Heart right ventricle (tissue), 16 donors: Measurements from ENCODE around the gene PIAS2. TPM values are rescaled to one million over a fixed set of nuclear protein-coding genes. Genes with fewer than 3 reads are reported as not detected.

Experiments used
- ATAC-seq, 8 donors: fragments of 200-7000 bp; cut with Tn5 transposase; one replicate each; pipeline ENCODE4 v1.9.1; 2020; ENCODE audit warnings: mild to moderate bottlenecking in 8 of 8, moderate library complexity in 8 of 8, moderate number of reproducible peaks in 1 of 8
- DNase-seq, 2 donors: peaks; one replicate each; pipeline ENCODE4 v3.0.0-alpha.2; 2020
- H3K27ac ChIP-seq, 10 donors: fragments of 200-600 bp; sonication (generic) in 2 of 10; one replicate each; pipeline versions ENCODE4 v1.5.0 to v1.8.0; 2020 to 2022; ENCODE audit warnings: mild to moderate bottlenecking in 3 of 10
- H3K27me3 ChIP-seq, 7 donors: fragments of 200-600 bp; one replicate each; pipeline ENCODE4 v1.8.0; 2021 to 2022; ENCODE audit warnings: mild to moderate bottlenecking in 2 of 7
- H3K36me3 ChIP-seq, 9 donors: fragments of 200-600 bp; sonication (generic) in 1 of 9; one replicate each; pipeline versions ENCODE4 v1.5.0 to v1.8.0; 2020 to 2022; ENCODE audit warnings: mild to moderate bottlenecking in 2 of 9
- H3K4me1 ChIP-seq, 9 donors: fragments of 200-600 bp; sonication (generic) in 1 of 9; one replicate each; pipeline versions ENCODE4 v1.5.0 to v1.8.0; 2020 to 2022; ENCODE audit warnings: mild to moderate bottlenecking in 4 of 9
- H3K4me3 ChIP-seq, 10 donors: fragments of 200-600 bp; sonication (generic) in 2 of 10; one replicate each; pipeline versions ENCODE4 v1.5.0 to v1.8.0; 2020 to 2022; ENCODE audit warnings: mild to moderate bottlenecking in 7 of 10, moderate library complexity in 2 of 10
- H3K9me3 ChIP-seq, 11 donors: fragments of 200-600 bp in 10 of 11; sonication (generic) in 2 of 11; one replicate each; pipeline versions ENCODE4 v1.5.0 to v1.8.0; 2013 to 2022; ENCODE audit warnings: mild to moderate bottlenecking in 2 of 11, control low read depth in 1 of 11, moderate library complexity in 1 of 11
- CTCF ChIP-seq, 9 donors: fragments of 200-600 bp; sonication (generic) in 2 of 9; IDR thresholded peaks; one replicate each; pipeline versions ENCODE4 v1.5.0 to v1.8.0; 2021 to 2022; ENCODE audit warnings: antibody characterized with exemption in 9 of 9, mild to moderate bottlenecking in 5 of 9, moderate library complexity in 1 of 9
- WGBS, 2 donors: extraction: QIAGEN DNeasy Blood & Tissue Kit; methylation state at CpG; one replicate each; pipeline ENCODE4 v1.1.7; 2013; ENCODE audit warnings: inconsistent platforms in 1 of 2; 5-methylcytosine and 5-hydroxymethylcytosine counted together
- intact Hi-C, 10 donors: fragments of 100-400 bp; cut with DNase I; formaldehyde crosslinking; loops; one replicate each; pipeline versions ENCODE4 v1.11.1 to v1.14.2; 2022
- polyA plus RNA-seq, 2 donors: library from polyadenylated mRNA; stranded (reverse); fragments of 200-250 nt; gene quantifications; one replicate each; pipeline ENCODE4 v1.2.3, GENCODE V29; 2013
- total RNA-seq, 10 donors: library from RNA; stranded (reverse); fragmentation: NEBNext Ultra II Directional in 3 of 10; extraction: Animal tissue kit (Norgen Biotek cat#: 25700) in 3 of 10; gene quantifications; one replicate each; pipeline versions ENCODE4 v1.2.1 to v1.2.4, GENCODE V29; 2021 to 2023
- donor health status: Arrhythmogenic right ventricular cardiomyopathy.
- donor health status: ischemic (EF 13 %, LVEDD 7.1; RV severe dilation, severe dysfunction).
- donor health status: healthy with polysubstance abuse.
- donor health status: DM: no; HTN: yes; CAD: no.
- donor health status: DM: no; HTN: no; CAD: no.
- donor health status: ischemic (EF 25% LVEDD 6.9; RV normal size, moderate dysfunction).
- donor health status: ischemic (EF 25% LVEDD 5.7; RV mildly dilated, moderate dysfunction).
- donor health status: healthy.
- donor health status: DM: yes; HTN: yes; CAD: no.
- donor health status: Ischemic cardiomyopathy.
- donor health status: ischemic (EF 35%, LVEDD 5.7; RV mildly dilated, moderate dysfunction).
- donor health status: nonischemic (EF 11% LVEDD 7.7; RV severe dilation, severe dysfunction).
- donor health status: DM: yes; HTN: yes; CAD: no.
- donor health status: PGD.
- donor health status: ischemic (EF 29% LVEDD 5.4; RV normal size, mild dysfunction).
- donor health status: nonischemic (EF 23%, LVEDD 6.1; RV moderate dilation, normal function).

Gene PIAS2
- total and polyA plus RNA-seq, 12 donors, result 3.4 to 39.2 (median 32.8) TPM

GRCh38 chr18:46915800-46916550, 1.3 kb downstream of the PIAS2 start:
- Histone ChIP-seq H3K36me3 (no peaks in the 10 kb centered on the region), H3K27me3 (no peaks in the 10 kb centered on the region), H3K9me3 (no peaks in the 10 kb centered on the region), H3K4me1 (peaks cover 2 to 56% (median 28%) of the 10 kb centered on the region in 9 donors), H3K4me3 (peak overlapping the region; percentile 64 to 94 (median 78)), H3K27ac (peak overlapping the region in 6 of 10 donors; percentile 86 to 94 (median 92))
- intact Hi-C loops, result loop anchor here in 2 of 10 donors (10.0 kb wide), 2 partner anchors 231 to 741 kb away; a partner anchor contains a TSS
- no peak for ATAC-seq
- TF ChIP-seq CTCF (IDR thresholded peaks at IDR 0.05), result no peak
- WGBS, 2 donors, result 21 to 26% methylated on average over 12 of the region's 12 CpGs
- DNase-seq, result no peak

DNA sequence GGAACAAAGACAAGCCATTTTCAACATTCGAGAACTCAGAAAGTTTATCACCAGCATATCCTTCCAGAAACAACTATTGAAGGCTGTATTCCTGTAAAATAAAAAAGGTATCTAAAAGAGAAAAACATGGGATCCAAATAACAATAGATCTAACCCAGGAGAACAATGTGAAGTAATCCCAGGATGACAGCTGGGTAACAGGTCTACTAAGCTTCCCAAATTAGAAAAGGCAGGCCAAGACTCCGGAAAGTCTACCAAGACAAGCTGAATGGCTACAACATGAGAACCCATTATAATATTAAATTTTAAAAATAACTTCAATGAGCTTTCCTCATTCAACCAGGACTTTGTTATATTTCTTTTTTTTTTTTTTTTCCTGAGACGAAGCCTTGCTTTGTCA, 6.5 kb downstream of the PIAS2 start:
- TF ChIP-seq CTCF (IDR thresholded peaks at IDR 0.05), result no peak
- Histone ChIP-seq H3K4me3 (no peak overlapping the region), H3K27me3 (no peaks in the 10 kb centered on the region), H3K36me3 (no peaks in the 10 kb centered on the region), H3K4me1 (peaks cover 2 to 46% (median 16%) of the 10 kb centered on the region in 9 donors), H3K27ac (no peak overlapping the region), H3K9me3 (peaks cover 0 to 11% (median 0%) of the 10 kb centered on the region in 11 donors)
- ATAC-seq (peak in 1 of 8 donors; percentile 64), DNase-seq (no peak)
- intact Hi-C loops, result loop anchor here in 2 of 10 donors (10.0 kb wide), 2 partner anchors 226 to 736 kb away; a partner anchor contains a TSS
- 71% methylated on average over 3 of the region's 3 CpGs for WGBS, 2 donors

DNA sequence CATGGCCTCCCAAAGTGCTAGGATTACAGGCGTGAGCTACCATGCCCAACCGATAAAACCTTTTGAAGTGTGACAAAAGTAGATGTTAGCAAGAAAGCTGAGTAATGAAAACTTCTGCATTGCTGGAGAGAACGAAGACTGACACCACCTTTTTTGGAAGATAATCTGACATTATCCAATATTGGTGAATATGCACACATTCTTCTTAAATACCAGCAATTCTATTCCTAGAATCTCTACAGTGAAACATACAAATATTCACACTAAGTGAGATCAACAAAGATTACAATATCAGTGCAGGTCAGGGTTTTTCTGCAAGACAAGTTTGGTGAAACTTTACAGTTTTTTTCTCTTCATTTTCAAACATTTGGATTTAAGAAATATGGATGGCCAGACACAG, 7.8 kb downstream of the PIAS2 start:
- no peaks in the 10 kb centered on the region for H3K27me3 ChIP-seq
- no peak overlapping the region for H3K4me3 ChIP-seq
- 87 to 99% methylated on average over 3 of the region's 3 CpGs for WGBS, 2 donors
- DNase-seq, result no peak
- peaks cover 0 to 33% (median 2%) of the 10 kb centered on the region in 9 donors for H3K4me1 ChIP-seq
- ATAC-seq, result no peak
- no peak for TF ChIP-seq CTCF (IDR thresholded peaks at IDR 0.05)
- no peak overlapping the region for H3K27ac ChIP-seq
- H3K36me3 ChIP-seq, result no peaks in the 10 kb centered on the region
- peaks cover 0 to 20% (median 0%) of the 10 kb centered on the region in 11 donors for H3K9me3 ChIP-seq
- intact Hi-C loops, result no loop called here

DNA sequence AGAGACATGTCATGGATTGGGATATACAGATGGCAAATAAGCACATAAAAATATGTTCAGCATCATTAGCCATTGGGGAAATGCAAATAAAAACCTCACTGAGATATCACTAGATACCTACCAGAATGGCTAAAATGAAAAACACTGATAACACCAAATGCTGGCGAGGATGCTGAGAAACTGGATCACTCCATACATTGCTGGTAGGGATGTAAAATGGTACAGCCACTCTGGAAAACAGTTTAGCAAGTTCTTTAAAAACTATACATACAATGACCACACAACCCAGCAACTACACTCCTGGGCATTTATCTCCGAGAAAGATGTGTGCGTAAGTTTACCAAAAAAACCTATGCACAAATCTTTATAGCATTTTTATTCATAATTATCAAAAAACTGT, 13.9 kb downstream of the PIAS2 start:
- H3K4me1 ChIP-seq, result no peaks in the 10 kb centered on the region
- intact Hi-C loops, result no loop called here
- peaks cover 0 to 3% (median 0%) of the 10 kb centered on the region in 9 donors for H3K36me3 ChIP-seq
- H3K4me3 ChIP-seq, result no peak overlapping the region
- 99% methylated on average over 3 of the region's 3 CpGs for WGBS, 2 donors
- H3K27me3 ChIP-seq, result no peaks in the 10 kb centered on the region
- H3K9me3 ChIP-seq, result peaks cover 0 to 20% (median 0%) of the 10 kb centered on the region in 11 donors
- no peak overlapping the region for H3K27ac ChIP-seq
- no peak for TF ChIP-seq CTCF (IDR thresholded peaks at IDR 0.05)
- no peak for ATAC-seq
- DNase-seq, result no peak
